Left forelimb (tissue), 1 donor: ENCODE measurements around the gene CADM3.

Experiments
- DNase-seq: peaks from one replicate; pipeline ENCODE4 v3.0.0-alpha.2; 2018; ENCODE audit warnings: low spot score

Gene CADM3

DNA sequence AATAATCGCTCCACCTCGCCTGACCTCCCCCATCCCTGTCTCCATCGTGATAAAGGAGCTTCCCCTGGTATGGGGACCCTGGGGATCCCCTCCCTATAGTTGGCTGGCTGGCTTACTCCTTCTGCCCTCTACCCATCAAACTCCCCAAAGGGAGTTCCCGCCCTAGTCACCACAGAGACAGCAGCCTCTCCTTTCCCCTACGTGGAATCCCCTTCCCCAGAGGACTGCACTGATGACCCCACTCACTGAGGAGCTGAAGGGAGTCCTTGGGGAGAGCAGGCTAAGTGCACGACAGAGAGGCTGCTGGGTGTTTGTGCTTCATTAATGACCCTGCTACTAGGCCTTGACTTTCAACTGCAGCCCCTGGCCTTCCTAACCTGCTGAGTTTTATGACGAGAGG, 1.9 kb downstream of the CADM3 start:
- DNase-seq, result no peak

DNA sequence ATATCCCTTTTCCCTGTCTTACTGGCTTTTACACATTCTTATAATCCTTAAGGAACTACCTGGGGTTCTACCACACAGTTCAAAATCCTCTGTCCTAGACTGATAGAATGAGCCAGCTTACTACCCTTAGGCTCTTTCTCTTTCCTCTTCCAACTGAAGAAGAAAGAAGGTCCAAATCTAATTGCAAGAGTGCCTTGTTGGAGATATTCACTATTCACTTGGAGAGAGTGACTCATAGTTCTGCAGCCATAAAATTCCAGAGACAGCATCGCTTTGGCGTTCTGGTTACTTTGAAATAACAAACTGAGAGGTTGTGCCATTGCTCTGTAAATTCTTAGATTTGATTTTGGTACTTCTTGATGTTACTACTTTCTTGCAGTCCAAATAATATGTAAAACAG, 4.2 kb downstream of the CADM3 start:
- DNase-seq, result no peak

DNA sequence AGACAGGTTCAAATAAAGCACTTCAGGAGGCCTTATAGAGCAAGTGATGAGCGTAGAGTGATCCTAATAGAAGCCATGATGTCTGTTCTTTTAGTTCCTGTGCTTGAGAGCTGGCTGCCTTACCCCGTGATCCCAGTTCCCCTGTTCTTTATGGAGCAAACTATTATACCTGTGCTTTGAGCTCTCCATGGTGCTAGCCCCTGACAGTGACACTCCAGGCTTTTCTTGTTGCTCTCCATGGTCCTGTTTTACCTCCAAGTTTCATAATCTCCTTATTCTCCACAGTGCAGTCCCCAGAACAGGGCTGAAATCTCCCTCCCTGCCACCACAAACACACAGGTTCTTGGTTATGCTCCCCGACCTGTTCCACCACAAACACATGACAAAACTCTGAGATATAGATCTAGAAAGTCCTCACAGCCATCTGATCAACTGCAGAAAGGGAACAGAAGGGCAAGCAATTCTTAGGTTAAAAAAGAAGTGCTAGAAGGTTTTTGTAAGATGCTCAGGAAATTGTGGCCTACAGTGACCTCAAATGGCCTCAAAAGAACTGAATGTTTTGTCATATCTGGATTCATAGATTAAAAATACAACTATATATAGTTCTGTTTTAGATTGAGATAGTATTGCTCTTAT, 6.0 kb downstream of the CADM3 start:
- no peak for DNase-seq

DNA sequence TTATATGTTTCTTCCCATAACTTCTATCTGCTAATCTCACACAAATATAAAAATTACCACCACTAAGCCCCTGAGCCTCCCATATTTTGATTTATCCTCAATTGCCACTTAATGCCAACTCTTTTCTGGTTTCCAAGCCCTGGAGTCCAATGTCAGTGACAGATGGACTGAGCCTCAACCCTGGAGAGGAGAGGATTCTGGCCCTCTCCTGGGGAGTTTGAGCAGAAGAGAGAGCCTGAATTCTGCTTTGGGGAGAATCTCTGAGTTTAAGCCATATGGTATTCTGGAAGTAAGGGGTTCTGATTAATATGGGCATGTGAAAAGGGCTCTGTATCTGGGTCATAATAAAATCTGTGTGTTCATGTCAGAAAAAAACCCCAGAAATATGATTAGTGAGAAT, 8.5 kb downstream of the CADM3 start:
- no peak for DNase-seq

DNA sequence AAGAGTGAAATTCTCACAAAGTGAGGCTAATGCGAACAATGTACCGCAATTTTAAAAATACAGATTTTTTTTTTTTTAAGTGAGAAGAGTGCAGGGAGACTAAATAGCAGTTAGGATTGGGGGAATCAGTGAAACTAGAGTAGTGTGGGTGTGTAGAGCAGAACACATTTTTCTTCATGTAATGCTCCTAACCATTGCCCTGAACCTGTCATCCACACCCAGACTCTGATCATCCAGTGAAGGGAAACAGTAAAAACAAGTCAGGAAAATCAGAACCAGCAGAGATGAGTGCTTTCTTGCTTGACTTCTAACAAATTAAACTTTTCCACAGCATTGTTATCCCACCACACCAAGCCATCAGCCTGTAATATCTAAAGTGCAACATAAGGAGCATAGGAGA, 9.1 kb downstream of the CADM3 start:
- no peak for DNase-seq

DNA sequence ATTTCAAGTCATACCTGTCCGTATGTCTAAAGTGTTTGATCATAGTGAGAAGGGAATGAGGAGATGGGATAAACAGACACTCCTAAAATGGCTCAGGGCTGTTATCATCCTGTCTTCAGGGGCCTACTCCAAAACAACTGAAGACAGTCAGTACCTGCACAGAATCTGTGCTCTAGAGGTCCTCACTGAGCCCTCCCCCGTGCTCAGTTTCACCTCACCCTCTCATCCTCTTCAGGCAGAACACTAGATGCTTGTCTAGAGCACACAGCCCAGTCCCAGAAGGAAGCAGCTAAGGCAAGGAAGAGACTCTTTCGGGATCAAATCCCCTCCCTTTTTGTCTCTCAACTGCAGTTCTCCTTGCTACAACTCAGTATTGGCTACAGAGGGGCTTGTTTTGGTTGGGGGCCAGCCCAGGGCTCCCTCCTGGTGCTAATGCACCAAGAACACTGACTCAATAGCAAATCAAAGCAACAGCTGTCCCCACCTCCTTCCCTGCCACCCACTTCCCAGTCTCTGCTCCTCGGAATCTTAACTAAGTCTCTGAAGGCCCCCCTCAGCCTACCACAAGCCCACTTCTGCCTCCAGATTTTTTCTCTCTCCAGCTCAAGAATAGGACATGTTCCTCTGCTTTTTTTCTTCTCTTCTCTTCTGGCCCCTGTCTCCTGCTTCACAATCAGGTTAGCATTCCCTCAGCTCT, 10.1 kb downstream of the CADM3 start:
- no peak for DNase-seq

DNA sequence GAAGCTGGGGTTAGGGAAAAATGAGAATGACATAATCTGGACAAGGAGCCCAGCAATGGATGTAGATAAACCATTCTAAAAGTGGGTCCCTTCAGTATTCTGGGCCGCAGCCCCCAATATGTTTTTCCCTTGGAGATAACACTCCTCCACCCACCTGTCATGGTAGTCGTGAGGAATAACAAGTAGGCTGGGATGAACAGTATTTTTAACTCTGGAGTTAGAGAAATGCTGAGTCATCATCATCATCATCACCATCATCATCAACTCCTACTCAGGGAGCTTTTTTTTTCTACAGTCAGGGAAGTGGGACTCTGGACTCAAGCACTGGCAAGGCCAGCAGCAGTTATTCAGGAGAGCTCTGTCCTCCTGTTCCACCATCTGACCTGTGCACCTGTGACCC, 12.8 kb downstream of the CADM3 start:
- DNase-seq, result no peak

DNA sequence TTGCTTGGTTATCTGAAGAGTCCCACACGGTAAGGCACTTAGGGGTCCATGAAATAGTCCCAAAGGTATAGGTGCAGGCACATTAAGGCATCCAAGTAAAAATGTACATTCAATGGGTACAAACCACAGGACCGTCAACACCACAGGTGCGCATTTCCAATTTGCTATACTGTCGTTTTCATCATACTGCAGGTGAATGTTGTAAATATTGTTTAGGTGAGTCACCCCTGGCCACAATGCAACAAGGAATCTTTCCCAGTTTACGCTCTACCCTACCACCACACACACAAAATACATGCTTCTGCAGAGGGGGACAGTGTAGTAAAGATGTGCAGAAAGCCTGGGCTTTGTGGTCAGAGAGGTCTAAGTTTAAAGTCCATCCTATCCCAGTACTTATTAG, 13.7 kb downstream of the CADM3 start:
- no peak for DNase-seq

DNA sequence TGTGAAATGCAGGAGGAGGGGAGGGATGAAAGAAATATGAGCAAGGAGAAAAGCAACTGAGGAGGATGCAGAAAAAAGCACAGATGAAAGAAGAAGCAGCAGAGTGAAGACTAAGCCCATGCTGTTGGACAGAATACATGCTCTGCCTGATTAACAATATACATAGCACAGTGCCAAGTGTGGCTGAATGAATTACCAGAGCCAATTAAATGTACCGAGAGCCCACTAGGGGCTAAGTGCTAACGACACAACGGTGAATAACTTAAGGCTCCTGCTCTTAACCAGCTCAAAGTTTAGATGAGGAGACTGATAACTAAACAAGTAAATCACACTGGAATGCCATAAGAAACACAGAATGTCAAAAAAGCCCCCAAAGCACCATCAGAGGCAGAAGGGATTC, 15.6 kb downstream of the CADM3 start:
- no peak for DNase-seq

DNA sequence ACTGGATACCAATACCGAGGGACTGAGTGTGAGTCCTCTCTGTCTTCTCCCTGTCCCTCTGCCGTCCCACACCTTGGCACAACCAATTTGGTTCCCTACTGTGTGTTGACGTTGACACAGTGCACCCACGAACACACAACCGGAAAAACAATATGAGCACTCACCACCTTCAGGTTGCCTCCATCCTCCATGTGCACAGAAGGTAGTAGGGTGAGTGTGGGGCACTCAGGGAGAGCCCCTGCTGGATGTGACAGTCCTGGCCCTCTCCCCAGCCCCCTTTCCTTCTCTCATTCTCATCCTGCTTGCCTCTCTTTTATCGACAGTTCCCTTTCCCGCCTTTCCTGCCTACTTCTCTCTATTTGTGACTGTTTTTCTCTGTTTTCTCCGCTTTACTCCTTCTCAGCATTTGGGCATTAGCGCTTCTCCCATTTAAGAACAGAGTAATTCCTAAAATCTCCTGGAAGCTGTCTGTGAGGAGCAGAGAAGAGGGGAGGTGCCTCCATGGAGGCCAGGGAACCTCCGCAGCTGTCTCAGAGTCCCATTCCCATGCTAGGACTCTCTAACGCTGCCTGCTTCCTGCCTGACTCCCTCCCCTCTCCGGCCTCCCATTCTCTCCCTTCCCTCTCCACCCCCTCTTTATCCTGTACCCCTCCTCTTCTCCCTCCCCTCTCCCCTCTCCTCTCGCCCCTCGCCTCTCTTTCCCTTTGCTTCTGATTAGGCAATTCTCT, 16.4 kb downstream of the CADM3 start:
- no peak for DNase-seq

DNA sequence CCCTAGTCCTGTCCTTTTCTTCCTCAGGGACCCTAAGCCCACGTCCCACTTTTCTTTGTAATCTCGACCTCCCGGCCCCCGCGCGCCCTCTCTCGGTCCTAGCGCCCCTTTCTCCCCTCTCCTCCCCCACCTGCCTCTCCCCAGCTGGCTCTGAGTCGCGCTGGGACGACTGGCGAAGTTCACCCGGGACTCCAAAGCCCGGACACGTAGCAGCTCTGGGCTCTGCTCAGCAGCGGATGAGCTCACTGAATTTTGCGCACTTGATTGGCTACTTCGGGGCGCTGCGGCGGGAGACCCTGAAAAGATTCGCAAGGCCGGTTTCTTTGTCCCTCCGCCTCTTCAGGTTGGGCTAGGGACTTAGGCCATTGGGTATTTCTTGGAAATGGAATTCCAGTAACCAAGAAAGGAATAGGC, 17.0 kb downstream of the CADM3 start:
- DNase-seq, result no peak

DNA sequence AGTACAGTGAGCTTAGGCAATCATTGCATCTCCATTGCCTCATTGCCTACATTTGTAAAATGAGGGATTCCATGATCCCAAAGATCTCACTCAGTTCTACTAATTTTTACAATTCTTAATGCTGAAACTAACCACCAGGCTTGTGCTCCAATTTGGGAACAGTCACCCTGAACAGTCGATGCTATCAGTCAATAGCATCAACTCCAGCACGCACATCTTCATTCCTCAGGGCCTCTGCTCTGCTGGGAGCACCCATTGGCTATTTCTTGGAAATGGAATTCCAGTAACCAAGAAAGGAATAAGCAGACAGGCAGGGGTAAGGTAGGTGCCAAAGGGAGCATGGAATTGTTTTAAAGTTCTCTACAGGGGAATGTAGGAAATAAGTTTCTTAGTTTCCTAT, 19.0 kb downstream of the CADM3 start:
- no peak for DNase-seq

DNA sequence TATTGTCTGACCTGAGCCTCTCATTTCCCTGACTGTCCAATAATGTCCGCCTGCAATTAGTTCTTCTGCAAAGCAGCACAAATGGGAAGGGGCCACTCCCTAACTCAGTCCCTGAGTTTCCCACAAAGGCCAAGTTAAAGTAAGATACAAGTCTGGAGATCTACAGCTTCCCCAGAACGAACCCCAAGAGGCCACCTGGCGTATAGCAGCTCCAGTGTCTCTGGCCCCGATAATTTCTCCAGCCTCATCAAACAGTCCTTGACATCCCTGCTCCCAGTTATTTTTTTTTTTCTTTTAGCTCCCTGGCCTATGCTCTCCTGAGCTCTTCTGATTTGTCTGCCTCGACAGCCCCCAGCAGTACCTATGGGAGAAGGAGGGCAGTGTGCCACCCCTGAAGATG, 25.1 kb downstream of the CADM3 start:
- no peak for DNase-seq

DNA sequence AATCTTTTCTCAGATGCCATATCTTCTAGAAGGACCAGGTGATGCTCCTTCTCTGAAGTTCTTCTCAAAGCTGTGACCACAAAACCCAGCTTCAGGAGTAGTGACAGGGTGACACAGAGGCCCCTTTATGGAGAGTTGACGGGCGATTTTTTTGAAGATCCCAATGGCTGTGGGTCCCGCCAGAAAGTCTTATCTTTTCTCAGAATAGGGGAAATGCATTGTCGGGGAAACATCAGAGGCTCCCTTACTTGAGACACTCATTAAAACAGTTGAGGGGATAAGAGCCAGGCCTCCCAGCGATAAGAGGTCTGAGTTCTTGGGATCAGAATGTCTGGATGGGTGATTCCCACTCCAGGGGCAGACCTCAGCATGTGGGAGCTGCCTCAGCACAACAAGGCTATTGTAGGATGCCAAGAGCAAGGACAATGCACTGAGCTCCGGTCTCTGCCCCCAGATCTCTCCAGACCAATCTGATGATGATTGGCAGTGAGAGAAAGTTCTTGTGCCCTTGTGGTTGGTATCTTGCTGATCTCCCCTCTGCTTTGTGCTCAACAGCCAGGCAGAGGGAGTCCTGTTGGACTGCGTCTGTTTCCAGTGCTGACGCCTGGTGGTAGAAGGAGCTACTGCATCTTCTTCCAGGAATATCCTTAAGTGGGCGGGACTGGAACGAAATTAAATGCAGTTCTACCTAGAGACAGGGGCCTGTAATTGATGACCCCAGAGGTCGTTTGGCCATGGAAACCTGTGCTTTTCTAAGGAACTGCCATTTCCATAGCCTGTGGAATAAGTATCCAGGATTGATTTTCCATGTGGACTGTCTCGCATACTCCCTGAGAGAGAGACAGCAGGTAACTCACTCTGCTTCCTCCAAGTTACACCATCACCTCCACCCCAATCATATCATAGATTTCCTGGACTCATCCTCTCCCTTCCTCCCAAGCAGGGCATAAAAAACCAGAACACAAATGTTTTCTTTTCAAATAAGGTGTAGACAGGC, 26.4 kb downstream of the CADM3 start:
- no peak for DNase-seq

DNA sequence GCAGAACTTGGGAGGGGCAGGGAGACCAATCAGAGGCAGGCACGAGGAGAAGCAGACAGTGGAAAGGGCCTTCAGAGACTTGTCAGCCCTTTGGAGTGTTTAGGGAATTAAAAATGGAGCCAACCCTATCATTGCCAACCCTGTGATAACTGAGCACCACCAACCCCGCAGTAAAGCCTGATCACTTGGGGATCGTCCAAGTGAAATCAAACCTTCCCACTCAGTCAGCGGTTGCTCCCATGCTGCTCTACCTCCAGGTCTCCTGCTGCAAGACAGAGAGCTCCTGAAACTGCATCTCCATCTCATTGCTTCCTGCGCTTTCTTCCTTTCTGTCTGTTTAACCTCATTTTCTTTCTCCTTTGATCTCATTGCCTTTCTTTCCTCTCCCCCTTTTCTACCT, 28.5 kb downstream of the CADM3 start:
- DNase-seq, result no peak

DNA sequence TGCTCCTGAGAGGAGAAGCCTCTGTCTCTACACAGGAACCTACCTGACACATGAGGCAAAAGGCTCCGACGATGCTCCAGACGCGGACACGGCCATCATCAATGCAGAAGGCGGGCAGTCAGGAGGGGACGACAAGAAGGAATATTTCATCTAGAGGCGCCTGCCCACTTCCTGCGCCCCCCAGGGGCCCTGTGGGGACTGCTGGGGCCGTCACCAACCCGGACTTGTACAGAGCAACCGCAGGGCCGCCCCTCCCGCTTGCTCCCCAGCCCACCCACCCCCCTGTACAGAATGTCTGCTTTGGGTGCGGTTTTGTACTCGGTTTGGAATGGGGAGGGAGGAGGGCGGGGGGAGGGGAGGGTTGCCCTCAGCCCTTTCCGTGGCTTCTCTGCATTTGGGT, 29.4 kb downstream of the CADM3 start:
- DNase-seq, result no peak

DNA sequence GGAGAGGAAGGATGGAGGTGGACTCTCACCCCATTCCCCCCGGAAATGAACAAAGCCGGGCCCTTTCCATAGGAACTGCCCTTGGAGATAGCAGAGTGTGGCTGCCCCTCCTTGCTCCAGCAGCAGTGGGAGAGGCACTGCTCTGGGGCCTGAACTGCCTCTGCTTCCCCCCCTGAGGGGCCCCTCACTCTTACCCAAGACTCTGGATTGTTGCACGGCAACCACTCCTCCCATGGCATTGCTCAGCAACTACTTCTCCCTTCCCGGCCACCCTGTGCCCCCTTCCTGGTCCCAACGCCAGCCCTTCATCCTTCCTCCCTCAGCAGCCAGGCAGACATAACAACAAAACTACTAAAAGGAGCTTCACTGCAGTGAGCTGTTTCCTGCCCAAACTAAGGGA, 30.2 kb downstream of the CADM3 start:
- DNase-seq, result no peak

DNA sequence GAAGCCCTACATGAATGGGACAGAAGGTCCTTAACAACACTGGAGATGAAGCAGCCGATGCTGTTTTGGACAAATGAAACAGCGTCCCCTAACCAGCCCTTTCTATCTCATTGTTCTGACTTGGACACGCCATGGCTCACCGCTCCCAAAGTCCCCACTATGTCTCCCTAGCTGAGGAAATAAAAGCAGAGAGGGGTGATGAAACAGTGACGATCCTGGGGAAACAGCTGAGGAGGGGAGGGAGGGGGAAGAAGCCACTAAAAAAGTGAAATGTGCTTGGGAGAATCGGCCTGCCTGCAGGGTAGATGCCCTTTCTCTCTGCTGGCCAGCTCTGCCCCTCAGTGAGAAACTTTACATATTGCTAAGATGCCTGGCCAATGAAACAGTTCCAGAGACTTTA, 32.2 kb downstream of the CADM3 start:
- no peak for DNase-seq

DNA sequence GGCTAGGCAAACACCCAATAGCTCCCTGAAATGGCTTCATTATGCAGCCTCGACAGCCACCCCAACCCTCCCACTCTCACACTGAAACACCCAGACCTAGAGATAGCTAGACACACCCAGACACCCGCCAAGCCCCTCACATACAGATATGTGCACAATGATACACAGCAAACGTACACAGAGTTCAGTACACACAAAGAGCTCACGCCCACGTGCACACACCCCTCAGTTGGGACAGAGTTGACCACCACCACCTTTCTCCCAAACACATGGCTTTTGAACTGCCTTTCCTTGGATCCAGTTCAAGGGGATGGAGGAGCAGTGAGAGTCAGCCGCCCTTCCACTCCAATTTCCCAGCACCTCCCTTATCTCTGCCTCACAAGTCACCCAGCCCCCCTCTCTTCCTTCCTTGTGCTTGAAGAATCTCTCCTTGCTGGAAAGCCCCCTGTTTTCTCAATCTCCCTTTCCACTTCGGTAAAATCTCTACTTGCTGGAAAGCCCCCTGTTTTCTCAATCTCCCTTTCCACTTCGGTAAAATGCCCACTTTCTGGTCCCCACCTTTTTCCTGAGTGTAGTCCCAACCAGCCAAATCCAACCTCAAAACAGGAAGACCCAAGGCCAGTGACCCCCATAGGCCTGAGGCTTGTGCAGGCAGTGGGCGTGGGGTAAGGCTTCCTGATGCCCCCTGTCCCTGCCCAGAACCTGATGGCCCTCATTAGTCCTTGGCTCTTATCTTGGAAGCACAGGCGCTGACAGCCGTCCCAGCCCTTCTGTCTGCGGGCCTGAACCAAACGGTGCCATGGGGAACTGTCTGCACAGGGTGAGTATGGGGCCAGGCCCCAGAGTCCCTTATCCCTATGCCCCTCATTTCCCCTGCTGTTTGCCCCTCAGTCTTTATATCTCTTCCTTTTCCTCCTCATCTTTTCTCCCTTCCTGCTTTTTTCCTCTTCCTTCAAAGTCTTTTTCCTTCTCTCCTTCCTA, 33.0 kb downstream of the CADM3 start, which contains the start of gene ACKR1:
TSS of gene ACKR1 (plus strand) at position 715 of the 981 bp plus-strand sequence. CDS start at position 800, 85 bp downstream.
- DNase-seq, result no peak

DNA sequence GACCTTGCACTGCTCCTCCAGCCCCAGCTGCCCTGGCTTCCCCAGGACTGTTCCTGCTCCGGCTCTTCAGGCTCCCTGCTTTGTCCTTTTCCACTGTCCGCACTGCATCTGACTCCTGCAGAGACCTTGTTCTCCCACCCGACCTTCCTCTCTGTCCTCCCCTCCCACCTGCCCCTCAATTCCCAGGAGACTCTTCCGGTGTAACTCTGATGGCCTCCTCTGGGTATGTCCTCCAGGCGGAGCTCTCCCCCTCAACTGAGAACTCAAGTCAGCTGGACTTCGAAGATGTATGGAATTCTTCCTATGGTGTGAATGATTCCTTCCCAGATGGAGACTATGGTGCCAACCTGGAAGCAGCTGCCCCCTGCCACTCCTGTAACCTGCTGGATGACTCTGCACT, 33.8 kb downstream of the CADM3 start:
- DNase-seq, result no peak

DNA sequence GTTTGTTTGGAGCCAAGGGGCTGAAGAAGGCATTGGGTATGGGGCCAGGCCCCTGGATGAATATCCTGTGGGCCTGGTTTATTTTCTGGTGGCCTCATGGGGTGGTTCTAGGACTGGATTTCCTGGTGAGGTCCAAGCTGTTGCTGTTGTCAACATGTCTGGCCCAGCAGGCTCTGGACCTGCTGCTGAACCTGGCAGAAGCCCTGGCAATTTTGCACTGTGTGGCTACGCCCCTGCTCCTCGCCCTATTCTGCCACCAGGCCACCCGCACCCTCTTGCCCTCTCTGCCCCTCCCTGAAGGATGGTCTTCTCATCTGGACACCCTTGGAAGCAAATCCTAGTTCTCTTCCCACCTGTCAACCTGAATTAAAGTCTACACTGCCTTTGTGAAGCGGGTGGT, 34.7 kb downstream of the CADM3 start:
- no peak for DNase-seq
